VCaP (cell line): Measurements from ENCODE around the gene PSME4.

Experiments
- H3K27ac ChIP-seq: fragments of 450-650 bp; 2 replicates; pipeline ENCODE4 v1.5.1; 2017
- TF ChIP-seq, protein P1 (sequence below): fragments of 450-650 bp; conservative IDR thresholded peaks from 2 replicates; pipeline ENCODE4 v1.5.1; 2017; ENCODE audit warnings: mild to moderate bottlenecking, moderate library complexity

PSME4 gene

DNA sequence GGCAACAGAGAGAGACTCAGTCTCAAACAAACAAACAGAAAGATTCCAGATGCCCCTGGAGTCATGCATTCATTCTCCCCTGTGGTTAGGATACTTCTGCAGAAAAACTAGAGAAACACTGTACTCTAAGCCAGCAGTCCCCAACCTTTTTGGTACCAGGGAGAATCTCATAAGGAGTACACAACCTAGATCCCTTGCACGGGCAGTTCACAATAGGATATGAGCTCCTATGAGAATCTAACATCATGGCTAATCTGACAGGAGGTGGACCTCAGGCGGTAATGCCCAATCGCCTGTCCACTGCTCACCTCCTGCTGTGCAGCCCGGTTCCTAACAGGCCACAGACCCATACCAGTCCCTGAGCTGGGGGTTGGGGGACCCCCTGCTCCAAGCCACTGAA lies 18.3 kb downstream of the PSME4 start:
- no peak overlapping the region for H3K27ac ChIP-seq
- TF ChIP-seq, protein P1, sequence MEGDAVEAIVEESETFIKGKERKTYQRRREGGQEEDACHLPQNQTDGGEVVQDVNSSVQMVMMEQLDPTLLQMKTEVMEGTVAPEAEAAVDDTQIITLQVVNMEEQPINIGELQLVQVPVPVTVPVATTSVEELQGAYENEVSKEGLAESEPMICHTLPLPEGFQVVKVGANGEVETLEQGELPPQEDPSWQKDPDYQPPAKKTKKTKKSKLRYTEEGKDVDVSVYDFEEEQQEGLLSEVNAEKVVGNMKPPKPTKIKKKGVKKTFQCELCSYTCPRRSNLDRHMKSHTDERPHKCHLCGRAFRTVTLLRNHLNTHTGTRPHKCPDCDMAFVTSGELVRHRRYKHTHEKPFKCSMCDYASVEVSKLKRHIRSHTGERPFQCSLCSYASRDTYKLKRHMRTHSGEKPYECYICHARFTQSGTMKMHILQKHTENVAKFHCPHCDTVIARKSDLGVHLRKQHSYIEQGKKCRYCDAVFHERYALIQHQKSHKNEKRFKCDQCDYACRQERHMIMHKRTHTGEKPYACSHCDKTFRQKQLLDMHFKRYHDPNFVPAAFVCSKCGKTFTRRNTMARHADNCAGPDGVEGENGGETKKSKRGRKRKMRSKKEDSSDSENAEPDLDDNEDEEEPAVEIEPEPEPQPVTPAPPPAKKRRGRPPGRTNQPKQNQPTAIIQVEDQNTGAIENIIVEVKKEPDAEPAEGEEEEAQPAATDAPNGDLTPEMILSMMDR = no peak

DNA sequence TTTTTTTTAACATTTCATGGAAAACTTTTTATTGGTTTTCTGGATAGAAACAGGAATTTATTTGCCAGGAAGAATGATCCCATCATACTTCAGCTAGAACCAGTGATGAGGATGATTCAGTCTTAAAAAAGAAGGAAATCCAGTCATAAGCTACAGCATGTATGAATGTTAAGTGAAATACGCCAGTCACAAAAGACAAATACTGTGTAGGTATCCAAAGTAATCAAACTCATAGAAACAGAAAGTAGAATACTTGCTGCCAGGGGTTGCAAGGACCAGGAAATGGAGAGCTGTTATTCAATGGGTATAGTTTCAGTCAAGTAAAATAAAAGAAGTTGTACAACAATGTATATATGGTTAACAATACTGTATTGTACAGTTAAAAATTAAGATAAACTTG lies 21.3 kb downstream of the PSME4 start:
- no peak overlapping the region for H3K27ac ChIP-seq
- TF ChIP-seq, protein P1 = no peak

DNA sequence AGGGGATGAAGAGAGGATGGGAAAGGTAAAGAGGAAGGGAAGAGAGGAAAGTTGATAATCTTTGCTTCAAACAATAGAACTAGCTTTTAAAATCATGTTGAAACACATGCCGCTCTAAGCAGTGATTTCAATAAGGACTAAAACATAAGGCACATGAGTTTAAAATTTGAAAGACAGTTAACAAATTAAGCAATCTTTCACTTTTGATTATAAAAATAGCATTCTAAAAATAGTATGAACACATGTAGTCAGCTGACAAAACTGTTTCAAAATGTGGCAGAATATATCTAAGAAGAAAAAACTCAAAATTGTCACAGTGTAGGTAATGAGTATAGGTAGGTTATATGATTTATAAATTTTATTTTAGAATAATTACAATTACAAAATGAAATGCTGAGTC lies 25.3 kb downstream of the PSME4 start:
- no peak overlapping the region for H3K27ac ChIP-seq
- TF ChIP-seq, protein P1 = no peak

DNA sequence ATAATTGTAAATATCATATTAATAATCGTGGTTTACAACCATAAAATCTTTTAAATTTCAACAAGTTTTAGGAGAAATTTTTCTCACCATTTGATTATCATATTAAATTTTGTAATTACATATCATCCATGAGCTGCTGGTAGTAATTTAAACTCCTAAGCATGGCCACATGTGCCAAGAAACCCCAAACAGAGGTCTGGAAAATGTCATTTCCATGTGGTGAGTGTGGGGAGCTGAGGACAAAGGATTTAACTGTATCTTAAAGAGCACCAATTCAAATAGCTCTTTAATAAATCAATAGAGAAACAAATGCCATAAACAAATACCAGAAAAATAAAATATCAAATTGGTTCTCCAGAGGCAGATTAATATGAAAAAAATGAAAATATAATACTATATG lies 26.3 kb downstream of the PSME4 start:
- H3K27ac ChIP-seq = no peak overlapping the region
- TF ChIP-seq, protein P1 = no peak

DNA sequence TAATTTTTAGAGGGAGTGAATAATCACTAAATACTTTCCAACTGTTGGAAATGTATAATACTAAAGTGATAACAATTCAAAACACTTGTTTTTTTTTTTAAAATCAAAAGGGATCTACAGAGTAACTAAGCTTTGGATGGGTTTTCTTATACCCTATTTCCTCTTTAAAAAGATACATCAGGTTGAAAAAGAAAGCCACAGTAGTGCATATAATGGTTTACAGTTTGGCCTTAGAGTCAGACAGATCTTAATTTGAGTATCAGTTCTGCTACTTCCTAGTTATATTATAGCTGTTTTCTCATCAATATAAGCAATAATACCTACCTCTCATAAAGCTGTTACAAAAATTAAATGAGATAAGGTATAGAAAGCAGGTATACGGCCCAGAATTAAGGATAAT lies 28.5 kb downstream of the PSME4 start:
- TF ChIP-seq, protein P1 = no peak

DNA sequence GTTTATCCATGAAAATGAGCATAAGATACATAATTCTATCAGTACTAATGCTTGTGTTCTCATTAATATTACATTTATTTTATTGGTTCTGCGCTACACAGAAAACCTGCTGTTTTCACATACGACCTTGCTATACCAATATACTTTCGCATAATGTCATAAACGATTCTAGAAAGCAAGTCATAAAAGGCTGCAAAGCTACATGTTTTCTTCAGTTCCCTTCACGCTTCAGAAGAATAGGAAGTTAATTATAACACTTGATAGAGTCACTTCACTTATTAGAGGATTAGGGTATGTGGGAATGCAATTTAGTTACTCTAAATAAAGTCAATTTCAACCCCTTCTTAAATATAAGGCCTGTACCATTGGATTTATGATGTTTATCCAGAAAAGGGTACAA lies 29.0 kb downstream of the PSME4 start:
- TF ChIP-seq, protein P1 = no peak
- no peak overlapping the region for H3K27ac ChIP-seq

More for the DNA sequence above, 28.5 kb downstream of the PSME4 start:
- H3K27ac ChIP-seq = no peak overlapping the region

DNA sequence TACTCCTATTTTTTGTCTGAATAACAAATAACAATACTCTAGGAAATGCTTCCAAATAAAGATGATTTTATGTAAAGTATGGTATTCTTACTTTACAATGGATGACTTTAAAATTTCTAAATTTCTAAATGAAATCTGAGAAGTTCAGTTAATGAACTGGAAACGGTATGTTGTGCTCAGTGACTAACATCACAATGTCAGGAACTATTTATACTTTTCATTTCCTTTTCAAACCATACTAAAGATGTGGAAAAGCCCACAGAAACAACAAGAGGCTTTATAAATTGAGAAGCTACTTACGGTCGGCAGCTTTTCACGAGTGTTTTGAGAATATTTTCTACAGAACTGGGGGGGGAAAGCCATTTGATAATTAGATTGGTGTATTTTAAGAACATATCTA lies 31.1 kb downstream of the PSME4 start:
- TF ChIP-seq, protein P1 = no peak

DNA sequence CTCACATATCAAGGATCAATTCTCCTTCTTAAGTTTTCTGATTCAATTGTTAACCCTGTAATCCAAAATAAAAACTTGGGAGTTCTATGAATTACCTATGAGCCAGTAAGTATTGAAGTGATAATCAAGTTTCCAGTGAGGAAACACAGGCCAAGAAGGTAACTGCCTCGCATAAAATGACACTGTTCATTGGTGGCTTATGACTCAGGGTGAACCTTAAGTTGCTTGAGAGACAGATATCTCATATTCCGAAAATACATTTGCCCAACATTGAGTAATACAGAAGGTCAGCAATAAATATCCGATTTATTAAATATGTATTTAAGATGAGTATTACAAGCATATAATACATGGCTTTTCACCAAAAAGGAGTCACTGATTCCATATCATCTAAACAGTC lies 31.9 kb downstream of the PSME4 start:
- no peak overlapping the region for H3K27ac ChIP-seq
- TF ChIP-seq, protein P1 = no peak

More for the DNA sequence above, 31.1 kb downstream of the PSME4 start:
- H3K27ac ChIP-seq = no peak overlapping the region
